A673 (cell line): ENCODE measurements around the gene POU3F3. TPM values are rescaled to one million over a fixed set of nuclear protein-coding genes. Genes with fewer than 3 reads are reported as not detected.

Source experiments
- BruUV-seq: library from RNA; stranded (reverse); fragments of 400-500 nt; replicated peaks from 2 replicates; lab custom pipeline; 2021; lab: Mats Ljungman, UMichigan
- CTCF ChIA-PET: fragments of 300-600 bp; sonication (Branson Sonifier 250); formaldehyde crosslinking; loops from one replicate; lab custom pipeline; 2022; ENCODE audit warnings: antibody characterized with exemption; lab: Charles Lee
- POLR2A ChIA-PET: fragments of 300-600 bp; sonication (Branson Sonifier 250); formaldehyde crosslinking; loops from one replicate; lab custom pipeline; 2022; ENCODE audit warnings: antibody characterized with exemption; ENCODE audit not compliant: low non-redundant PET; lab: Charles Lee
- DNase-seq: peaks from one replicate; pipeline ENCODE4 v3.0.0-alpha.2; 2015; ENCODE audit warnings: low spot score
- H3K27ac ChIP-seq: fragments of 200-600 bp; sonication (generic); 2 replicates; pipeline ENCODE4 v1.5.1; 2016; ENCODE audit warnings: mixed run types, low read depth, mild to moderate bottlenecking, mixed read lengths, antibody characterized with exemption, low read length; ENCODE audit not compliant: poor library complexity, severe bottlenecking
- H3K27me3 ChIP-seq: fragments of 200-600 bp; sonication (generic); replicated peaks from 2 replicates; pipeline ENCODE4 v1.6.1; 2017; ENCODE audit warnings: mixed run types, low read depth, mild to moderate bottlenecking, mixed read lengths, antibody characterized with exemption, low read length; ENCODE audit not compliant: insufficient read depth, poor library complexity
- H3K36me3 ChIP-seq: fragments of 200-600 bp; sonication (generic); 2 replicates; pipeline ENCODE4 v1.6.1; 2016; ENCODE audit warnings: mixed run types, mild to moderate bottlenecking, mixed read lengths, antibody characterized with exemption, low read length; ENCODE audit not compliant: insufficient read depth, poor library complexity, severe bottlenecking
- H3K4me1 ChIP-seq: fragments of 200-600 bp; sonication (generic); 2 replicates; pipeline ENCODE4 v1.6.1; 2017; ENCODE audit warnings: mixed run types, mild to moderate bottlenecking, mixed read lengths, antibody characterized with exemption, low read length; ENCODE audit not compliant: insufficient read depth, poor library complexity, severe bottlenecking
- H3K4me3 ChIP-seq: fragments of 200-600 bp; sonication (generic); 2 replicates; pipeline ENCODE4 v1.5.1; 2016; ENCODE audit warnings: low read depth, mixed run types, mild to moderate bottlenecking, mixed read lengths, low read length; ENCODE audit not compliant: poor library complexity, severe bottlenecking
- H3K9me3 ChIP-seq: fragments of 200-600 bp; sonication (generic); 2 replicates; pipeline ENCODE4 v1.6.1; 2016; ENCODE audit warnings: mixed run types, low read depth, mild to moderate bottlenecking, mixed read lengths, antibody characterized with exemption, low read length; ENCODE audit not compliant: poor library complexity, severe bottlenecking
- CTCF ChIP-seq: fragments of 300-800, 200-600 bp; sonication (generic); conservative IDR thresholded peaks from 2 replicates; pipeline ENCODE4 v1.5.1; 2017; ENCODE audit warnings: low read depth, mild to moderate bottlenecking, antibody characterized with exemption, low read length, moderate library complexity, mixed read lengths
- EZH2 ChIP-seq: fragments of 200-600 bp; sonication (generic); IDR thresholded peaks from 2 replicates; pipeline ENCODE4 v1.6.1; 2017; ENCODE audit warnings: borderline replicate concordance, low read depth, mild to moderate bottlenecking, mixed read lengths, antibody characterized with exemption, low read length; ENCODE audit not compliant: poor library complexity, severe bottlenecking
- intact Hi-C: fragments of 100-400 bp; cut with micrococcal nuclease; formaldehyde crosslinking; loops from one replicate; pipeline ENCODE4 v1.10.0; 2022; ENCODE audit not compliant: unreplicated experiment
- total RNA-seq: library from RNA; stranded (reverse); gene quantifications from 2 replicates; pipeline ENCODE4 v1.2.3, GENCODE V29; 2021

POU3F3 gene
- total RNA-seq, 1 experiment from 2014 or later = not detected

- Histone ChIP-seq H3K36me3 (no peaks in the 10 kb centered on the region), H3K9me3 (no peaks in the 10 kb centered on the region), H3K27me3 (peaks cover 10% of the 10 kb centered on the region), H3K4me3 (no peak overlapping the region), H3K27ac (no peak overlapping the region), H3K4me1 (no peaks in the 10 kb centered on the region)
- intact Hi-C loops = no loop called here
- TF ChIP-seq EZH2 (no peak), CTCF (no peak)
- CTCF ChIA-PET = no interaction called here
- BruUV-seq = no TSS peak
- POLR2A ChIA-PET = no interaction called here
- no peak for DNase-seq
These were observed 47.3 kb downstream of the POU3F3 start for GRCh38 chr2:104901037-104901881.

- no TSS peak for BruUV-seq
- no peak for TF ChIP-seq CTCF
- no peaks in the 10 kb centered on the region for H3K36me3 ChIP-seq
- ChIA-PET CTCF (no interaction called here), POLR2A (no interaction called here)
- H3K9me3 ChIP-seq = no peaks in the 10 kb centered on the region
- H3K27me3 ChIP-seq = peaks cover 10% of the 10 kb centered on the region
- no peaks in the 10 kb centered on the region for H3K4me1 ChIP-seq
- no peak overlapping the region for H3K4me3 ChIP-seq
- no peak overlapping the region for H3K27ac ChIP-seq
- no peak for DNase-seq
- intact Hi-C loops = no loop called here
These were observed 48.4 kb downstream of the POU3F3 start for GRCh38 chr2:104902317-104902716.

Other genes with a start within 250 kb of the POU3F3 start
- 55.4 and 57.9 TPM in 2 replicates for gene MRPS9, start 184.0 kb downstream of the POU3F3 start, total RNA-seq